K562 (cell line): ENCODE results near the gene CISD2. TPM values are rescaled to one million over a fixed set of nuclear protein-coding genes. Genes with fewer than 3 reads are reported as not detected.

Experiments
- ATAC-seq: fragments of 200-7000 bp; cut with Tn5 transposase; 3 replicates; pipeline ENCODE4 v1.9.1; 2020; ENCODE audit warnings: moderate library complexity
- BruUV-seq: library from RNA; stranded (reverse); fragments of 400-500 nt; replicated peaks from 2 replicates; lab custom pipeline; 2021; lab: Mats Ljungman, UMichigan
- CTCF ChIA-PET: fragments of 300-600 bp; formaldehyde crosslinking; extraction: SDS; loops from one replicate; lab custom pipeline; 2021; ENCODE audit warnings: low intra/inter-chr PET ratio; lab: Yijun Ruan, JAX
- POLR2A ChIA-PET: fragments of 300-600, 350-650 bp; sonication (Branson Sonifier 250); formaldehyde crosslinking; extraction: SDS; loops from one replicate; lab custom pipeline; 2021; ENCODE audit warnings: antibody characterized with exemption, inconsistent platforms; lab: Yijun Ruan, JAX
- DNase-seq, 4 experiments: peaks; one replicate each; pipeline versions ENCODE4 v3.0.0 to v3.0.0-alpha.2; 2011 to 2018; ENCODE audit warnings: low spot score in 3 of 4, mixed read lengths in 3 of 4; ENCODE audit errors: extremely low read depth in 1 of 4
- FAIRE-seq: peaks from 2 replicates; lab custom pipeline; 2011; peaks lifted over from hg19 to GRCh38; lab: Jason Lieb, UNC
- H2AFZ ChIP-seq: 2 replicates; pipeline ENCODE4 v1.6.0; 2011; ENCODE audit warnings: low read depth, low read length, control low read depth, inconsistent platforms
- H3K27ac ChIP-seq: fragments of 200-600 bp; 3 replicates; pipeline ENCODE4 v1.8.0; 2011; ENCODE audit warnings: low read depth, mild to moderate bottlenecking, control low read depth, inconsistent platforms, low read length, moderate library complexity, mixed read lengths; ENCODE audit errors: extremely low read depth
- H3K27me3 ChIP-seq, 2 experiments: fragments of 300-600 bp in 1 of 2; 2 replicates in 1 of 2; 3 replicates in 1 of 2; pipeline versions ENCODE4 v1.6.0 to v1.8.0; 2011; ENCODE audit warnings: inconsistent platforms in 2 of 2, low read length in 2 of 2, mild to moderate bottlenecking in 1 of 2, mixed read lengths in 1 of 2, moderate library complexity in 1 of 2; ENCODE audit not compliant: control insufficient read depth in 2 of 2, insufficient read depth in 2 of 2
- H3K36me3 ChIP-seq: fragments of 300-600 bp; 3 replicates; pipeline ENCODE4 v1.8.0; 2011; ENCODE audit warnings: mild to moderate bottlenecking, low read length, inconsistent platforms; ENCODE audit not compliant: control insufficient read depth, insufficient read depth
- H3K4me1 ChIP-seq, 2 experiments: fragments of 200-600 bp in 1 of 2; replicated peaks in 1 of 2; 2 replicates in 1 of 2; 3 replicates in 1 of 2; pipeline versions ENCODE4 v1.5.1 to v1.8.0; 2011; ENCODE audit warnings: inconsistent platforms in 2 of 2, low read length in 2 of 2, mild to moderate bottlenecking in 1 of 2, mixed read lengths in 1 of 2, moderate library complexity in 1 of 2; ENCODE audit not compliant: control insufficient read depth in 2 of 2, insufficient read depth in 2 of 2
- H3K4me2 ChIP-seq: 2 replicates; pipeline ENCODE4 v1.6.1; 2011; ENCODE audit warnings: low read length, control low read depth, inconsistent platforms, mixed read lengths; ENCODE audit not compliant: insufficient read depth
- H3K4me3 ChIP-seq: fragments of 200-600 bp; sonication (generic), shearing (Covaris generic); 2 replicates; pipeline ENCODE4 v1.5.1; 2016; ENCODE audit warnings: control low read depth, inconsistent platforms
- H3K79me2 ChIP-seq: fragments of 200-600 bp; 3 replicates; pipeline ENCODE4 v1.8.0; 2011; ENCODE audit warnings: low read length, inconsistent platforms; ENCODE audit not compliant: control insufficient read depth, insufficient read depth
- H3K9ac ChIP-seq, 2 experiments: 2 replicates each; pipeline versions ENCODE4 v1.6.0 to v1.6.1; 2011; ENCODE audit warnings: low read depth in 2 of 2, low read length in 2 of 2, control low read depth in 1 of 2, inconsistent platforms in 1 of 2, mild to moderate bottlenecking in 1 of 2, mixed read lengths in 1 of 2; ENCODE audit not compliant: insufficient read depth in 1 of 2
- H3K9me1 ChIP-seq: one replicate; pipeline ENCODE4 v1.6.0; 2011; ENCODE audit warnings: inconsistent platforms, mild to moderate bottlenecking, low read length, moderate library complexity; ENCODE audit not compliant: control insufficient read depth, insufficient read depth
- H3K9me3 ChIP-seq: replicated peaks from 2 replicates; pipeline ENCODE4 v1.5.1; 2011; ENCODE audit warnings: low read depth, low read length, inconsistent platforms; ENCODE audit not compliant: control insufficient read depth, insufficient read depth
- H4K20me1 ChIP-seq: replicated peaks from 2 replicates; pipeline ENCODE4 v1.6.1; 2011; ENCODE audit warnings: low read length, inconsistent platforms, mixed read lengths; ENCODE audit not compliant: control insufficient read depth, insufficient read depth
- ADNP ChIP-seq: fragments of 200-800 bp; sonication (Bioruptor generic); IDR thresholded peaks from 2 replicates; pipeline ENCODE4 v1.6.1; 2016; ENCODE audit warnings: missing genetic modification characterization, missing compliant biosample characterization
- BACH1 ChIP-seq: fragments of 200-800 bp; sonication (Bioruptor generic); IDR thresholded peaks from 2 replicates; pipeline ENCODE4 v1.6.1; 2016; ENCODE audit warnings: missing genetic modification characterization, missing compliant biosample characterization
- EP400 ChIP-seq: fragments of 450-650 bp; IDR thresholded peaks from 2 replicates; pipeline ENCODE4 v1.6.1; 2017; ENCODE audit warnings: antibody characterized with exemption, mild to moderate bottlenecking, moderate library complexity
- HMGN3 ChIP-seq: IDR thresholded peaks from 2 replicates; pipeline ENCODE4 v1.6.1; 2011; ENCODE audit warnings: borderline replicate concordance, low read depth, mild to moderate bottlenecking, mixed read lengths, low read length; ENCODE audit not compliant: insufficient read length; ENCODE audit errors: extremely low read depth
- MYC ChIP-seq, 2 experiments: fragments of 250-450 bp in 1 of 2; sonication (Bioruptor Pico) in 1 of 2; IDR thresholded peaks; 2 replicates each; pipeline versions ENCODE4 v1.5.1 to v1.6.1; 2012 to 2021; ENCODE audit warnings: low read depth in 2 of 2, borderline replicate concordance in 1 of 2, improper control_type of control experiment in 1 of 2, low read length in 1 of 2, mild to moderate bottlenecking in 1 of 2, moderate library complexity in 1 of 2
- NBN ChIP-seq: fragments of 450-650 bp; IDR thresholded peaks from 2 replicates; pipeline ENCODE4 v1.6.1; 2016; ENCODE audit warnings: low read depth, mild to moderate bottlenecking
- NR2C1 ChIP-seq, 2 experiments: fragments of 450-650 bp; IDR thresholded peaks; 2 replicates each; pipeline ENCODE4 v1.6.1; 2017; ENCODE audit warnings: mild to moderate bottlenecking in 2 of 2, antibody characterized with exemption in 1 of 2, inconsistent platforms in 1 of 2, missing compliant biosample characterization in 1 of 2, missing genetic modification characterization in 1 of 2
- TAF9B ChIP-seq: fragments of 450-650 bp; IDR thresholded peaks from 2 replicates; pipeline ENCODE4 v1.6.1; 2018; ENCODE audit warnings: mild to moderate bottlenecking; ENCODE audit not compliant: partially characterized antibody
- TEAD1 ChIP-seq, 2 experiments: fragments of 450-650 bp in 1 of 2; sonication (generic) in 1 of 2; formaldehyde crosslinking; IDR thresholded peaks; 2 replicates each; pipeline versions ENCODE4 v1.4.0 to v1.8.0; 2020 to 2022; ENCODE audit warnings: mild to moderate bottlenecking in 2 of 2, missing genetic modification reagents in 1 of 2
- TEAD2 ChIP-seq: fragments of 450-650 bp; IDR thresholded peaks from 2 replicates; pipeline ENCODE4 v1.6.1; 2016; ENCODE audit warnings: missing genetic modification characterization, control low read depth, missing compliant biosample characterization
- ZBTB1 ChIP-seq: sonication (generic); formaldehyde crosslinking; IDR thresholded peaks from 2 replicates; pipeline ENCODE4 v1.8.1; 2023; ENCODE audit warnings: missing genetic modification reagents, low read depth, mild to moderate bottlenecking, borderline replicate concordance
- ZKSCAN3 ChIP-seq: fragments of 250-450 bp; sonication (Bioruptor Pico); IDR thresholded peaks from 2 replicates; pipeline ENCODE4 v1.4.0; 2020
- ZKSCAN8 ChIP-seq: fragments of 200-800 bp; sonication (Bioruptor generic); IDR thresholded peaks from 2 replicates; pipeline ENCODE4 v1.6.1; 2016; ENCODE audit warnings: missing genetic modification characterization, missing compliant biosample characterization
- ZNF217 ChIP-seq: sonication (generic); formaldehyde crosslinking; IDR thresholded peaks from 2 replicates; pipeline ENCODE4 v1.8.0; 2022; ENCODE audit warnings: mild to moderate bottlenecking, missing genetic modification reagents
- ZNF561 ChIP-seq: fragments of 450-650 bp; formaldehyde crosslinking; conservative IDR thresholded peaks from 2 replicates; pipeline ENCODE4 v1.4.0; 2020; ENCODE audit warnings: mild to moderate bottlenecking, moderate library complexity
- WGBS: fragments of 100-300 bp; shearing (Covaris generic); methylation state at CpG from one replicate; pipeline ENCODE4 v1.1.6; 2016; ENCODE audit warnings: low coverage, mixed read lengths; ENCODE audit not compliant: insufficient coverage; ENCODE audit errors: missing lambda C conversion rate; 5-methylcytosine and 5-hydroxymethylcytosine counted together
- in situ Hi-C: fragments of 300-500 bp; cut with MboI; formaldehyde crosslinking; loops from 4 replicates; pipeline ENCODE4 v1.15.0; 2018; ENCODE audit warnings: inconsistent platforms, mixed read lengths
- intact Hi-C: fragments of 100-400 bp; cut with micrococcal nuclease; formaldehyde crosslinking; loops from 2 replicates; pipeline ENCODE4 v1.14.2; 2022
- polyA plus RNA-seq, 8 experiments: library from polyadenylated mRNA; depleted of rRNA in 4 of 8; stranded (reverse) in 5 of 8; unstranded in 3 of 8; fragments of >200 nt; fragmentation: Nextera tagmentation in 2 of 8; fragmentation: Illumina TruSeq in 1 of 8; extraction: Ambion mirVana in 2 of 8; extraction: Trizol in 1 of 8; gene quantifications; 2 replicates each; pipeline versions ENCODE4 v1.2.1 to v1.2.3, GENCODE V29; 2011 to 2014; ENCODE audit warnings: inconsistent platforms in 1 of 8, missing spikeins in 1 of 8
- total RNA-seq, 7 experiments: library from RNA; depleted of rRNA in 6 of 7; stranded (reverse); fragments of >200 nt in 6 of 7; fragmentation: Illumina TruSeq in 2 of 7; extraction: Trizol in 2 of 7; gene quantifications; 2 replicates each; pipeline versions ENCODE4 v1.2.1 to v1.2.3, GENCODE V29; 2011 to 2021; ENCODE audit warnings: low replicate concordance in 1 of 7
- TF ChIP-seq, protein P1 (sequence below): fragments of 450-650 bp; conservative IDR thresholded peaks from 2 replicates; pipeline ENCODE4 v1.6.1; 2016; ENCODE audit warnings: missing genetic modification characterization, low read depth, mild to moderate bottlenecking, missing compliant biosample characterization, moderate library complexity
- TF ChIP-seq, protein P2 (sequence below): fragments of 450-650 bp; IDR thresholded peaks from 2 replicates; pipeline ENCODE4 v1.6.1; 2016

CISD2 gene
- total and polyA plus RNA-seq, 9 of the 15 experiments (the other 6 are each of a cell fraction or from before 2014, with no cell fraction given): 37.8 to 91.4 (median 59.8) TPM

DNA sequence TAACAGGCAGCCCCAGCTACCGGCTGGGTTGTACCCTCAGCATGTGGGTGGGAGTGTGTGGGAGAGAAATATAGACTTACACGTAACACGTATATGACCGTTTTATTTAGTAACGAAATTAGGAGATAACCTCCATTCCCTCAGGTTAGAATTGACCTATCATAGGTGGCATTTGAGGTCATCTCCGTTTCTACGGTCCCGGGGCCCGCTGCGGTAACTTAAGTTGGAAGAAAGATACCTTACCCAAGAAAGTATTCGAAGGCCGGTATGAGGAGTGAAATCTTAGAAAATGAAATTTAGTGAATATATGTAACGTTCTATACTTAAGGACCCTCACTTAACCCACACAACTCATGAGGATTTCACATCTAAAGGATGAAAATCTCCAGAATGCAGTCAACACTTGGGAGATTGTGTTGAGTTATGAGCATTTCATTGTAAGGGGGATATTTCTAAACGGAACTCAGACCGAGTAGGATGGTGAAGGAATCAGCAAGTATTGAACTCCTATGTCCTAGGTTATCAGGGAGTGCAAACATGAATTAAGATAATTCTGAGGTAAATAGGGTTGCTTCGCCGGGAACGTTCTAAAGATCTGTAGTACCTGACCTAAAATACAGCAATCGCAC, 891 bp downstream of the CISD2 start (continued):
- TF ChIP-seq HMGN3 (no peak), ZNF561 (CRISPR knock-in tag) (no peak), TEAD1 (CRISPR knock-in tag; IDR thresholded peaks at IDR 0.05) (no peak), ZBTB1 (CRISPR knock-in tag) (no peak), ZKSCAN8 (CRISPR knock-in tag) (no peak; the same call in 1 of the 2 replicates), ZKSCAN3 (no peak), NR2C1 (IDR thresholded peaks at IDR 0.05) (no peak), NR2C1 (tag; IDR thresholded peaks at IDR 0.05) (peak; percentile 24; the same call in 1 of the 2 replicates)
- TF ChIP-seq, all 486 proteins: peak for 16

DNA sequence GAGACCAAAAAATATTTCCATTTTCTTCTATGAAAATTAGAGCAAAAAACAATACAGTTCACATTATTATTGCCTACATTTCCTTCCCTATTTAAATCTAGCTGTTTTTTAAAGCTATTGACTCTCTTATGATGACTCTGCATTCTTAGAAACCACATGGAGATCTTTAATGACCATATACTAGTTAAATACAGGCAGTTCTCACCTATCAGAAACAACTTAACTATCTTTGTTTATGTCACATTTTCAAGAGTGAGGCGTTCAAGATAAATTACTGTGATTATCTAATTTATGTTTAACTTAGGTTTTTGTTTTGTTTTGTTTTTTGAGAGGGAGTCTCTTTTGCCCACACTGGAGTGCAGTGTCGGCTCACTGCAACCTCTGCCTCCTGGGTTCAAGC, 3.0 kb downstream of the CISD2 start:
- peak overlapping the region; percentile 57 to 97; a peak in 3 of 4 replicates for H3K9ac ChIP-seq
- H3K79me2 ChIP-seq: peaks cover 95% of the 10 kb centered on the region
- H3K27me3 ChIP-seq: no peaks in the 10 kb centered on the region
- peak overlapping the region; percentile 98 for H3K27ac ChIP-seq
- BruUV-seq: no TSS peak
- H3K4me3 ChIP-seq: peak overlapping the region; percentile 59; the same call in 1 of the 2 replicates
- no peaks in the 10 kb centered on the region for H3K9me1 ChIP-seq
- peaks cover 0 to 8% of the 10 kb centered on the region in 2 experiments; a peak in 3 of 5 replicates for H3K4me1 ChIP-seq
- H4K20me1 ChIP-seq: no peaks in the 10 kb centered on the region
- WGBS: 6% methylated on average over 2 of the region's 2 CpGs
- ChIA-PET POLR2A (interaction anchor here (1.5 kb wide), 1 partner anchor 12 kb away, joined by 4 read pairs; no protein-coding TSS in a partner anchor), CTCF (no interaction called here)
- peaks cover 45% of the 10 kb centered on the region for H3K36me3 ChIP-seq
- intact Hi-C loops: no loop called here
- peaks cover 13% of the 10 kb centered on the region for H3K9me3 ChIP-seq
- peak overlapping the region; percentile 54 for H3K4me2 ChIP-seq
- DNase-seq (peak in 3 of 4 experiments; percentile 20 to 38 (median 32)), ATAC-seq (no peak), FAIRE-seq (peak; percentile 6)
- peak overlapping the region; percentile 10 for H2AFZ ChIP-seq
- in situ Hi-C loops: no loop called here
- TF ChIP-seq ZNF217 (CRISPR knock-in tag) (no peak), EP400 (peak; percentile 80), TAF9B (peak; percentile 24), TEAD2 (tag) (0 out of 2 replicates have a peak, but pooled peaks have one; percentile 14), NBN (peak; percentile 26; the same call in 1 of the 2 replicates), MYC (IDR thresholded peaks at IDR 0.05; ENCODE audit: low read depth, low read length) (peak; percentile 48; the same call in 1 of the 2 replicates), MYC (CRISPR knock-in tag; IDR thresholded peaks at IDR 0.05; ENCODE audit: borderline replicate concordance, low read depth) (no peak), BACH1 (tag) (peak; percentile 68; the same call in 1 of the 2 replicates), ADNP (tag) (peak; percentile 17; the same call in 1 of the 2 replicates)
- TF ChIP-seq, protein P1, sequence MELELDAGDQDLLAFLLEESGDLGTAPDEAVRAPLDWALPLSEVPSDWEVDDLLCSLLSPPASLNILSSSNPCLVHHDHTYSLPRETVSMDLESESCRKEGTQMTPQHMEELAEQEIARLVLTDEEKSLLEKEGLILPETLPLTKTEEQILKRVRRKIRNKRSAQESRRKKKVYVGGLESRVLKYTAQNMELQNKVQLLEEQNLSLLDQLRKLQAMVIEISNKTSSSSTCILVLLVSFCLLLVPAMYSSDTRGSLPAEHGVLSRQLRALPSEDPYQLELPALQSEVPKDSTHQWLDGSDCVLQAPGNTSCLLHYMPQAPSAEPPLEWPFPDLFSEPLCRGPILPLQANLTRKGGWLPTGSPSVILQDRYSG (tag): no peak
- TF ChIP-seq, protein P2, sequence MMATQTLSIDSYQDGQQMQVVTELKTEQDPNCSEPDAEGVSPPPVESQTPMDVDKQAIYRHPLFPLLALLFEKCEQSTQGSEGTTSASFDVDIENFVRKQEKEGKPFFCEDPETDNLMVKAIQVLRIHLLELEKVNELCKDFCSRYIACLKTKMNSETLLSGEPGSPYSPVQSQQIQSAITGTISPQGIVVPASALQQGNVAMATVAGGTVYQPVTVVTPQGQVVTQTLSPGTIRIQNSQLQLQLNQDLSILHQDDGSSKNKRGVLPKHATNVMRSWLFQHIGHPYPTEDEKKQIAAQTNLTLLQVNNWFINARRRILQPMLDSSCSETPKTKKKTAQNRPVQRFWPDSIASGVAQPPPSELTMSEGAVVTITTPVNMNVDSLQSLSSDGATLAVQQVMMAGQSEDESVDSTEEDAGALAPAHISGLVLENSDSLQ: peak; percentile 29; the same call in 1 of the 2 replicates
